ENCODE data around the gene VWC2.

The VWC2 gene

GRCh38 chr7:49773218-49773935 lies at the start of gene VWC2:
Gene VWC2, plus strand, starts transcription at chr7:49773638. Its CDS starts 1,798 bp downstream, at chr7:49775436.
- no peak for DNase-seq

- DNase-seq = no peak
Observed at GRCh38 chr7:49724071-49724470, 49.4 kb upstream of the VWC2 start.

- DNase-seq = no peak
Observed at GRCh38 chr7:49731836-49732235, 41.6 kb upstream of the VWC2 start.

GRCh38 chr7:49762666-49763065 lies 10.8 kb upstream of the VWC2 start:
- DNase-seq = no peak

- DNase-seq = no peak
Observed at GRCh38 chr7:49763791-49764190, 9.6 kb upstream of the VWC2 start.

DNA sequence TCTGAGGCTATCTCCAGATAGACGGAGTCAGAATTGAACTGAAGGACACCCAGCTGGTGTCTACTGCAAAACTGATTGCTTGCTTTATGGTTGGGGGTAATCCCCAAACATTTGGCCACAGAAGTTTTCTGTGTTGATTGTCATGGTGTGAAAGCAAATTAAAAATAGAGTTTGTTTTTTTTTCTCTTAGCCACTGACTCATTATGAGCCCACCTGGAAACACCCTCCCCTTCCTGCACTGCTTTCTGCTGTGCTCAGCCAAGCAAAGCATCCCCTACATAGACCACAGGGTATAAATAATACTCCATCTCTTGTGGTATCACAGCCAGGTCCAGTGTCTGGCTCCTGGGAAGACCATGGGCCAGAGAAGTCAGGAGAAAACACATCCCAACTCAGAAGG lies 6.5 kb upstream of the VWC2 start:
- DNase-seq = no peak

GRCh38 chr7:49767719-49768118 lies 5.7 kb upstream of the VWC2 start:
- DNase-seq = no peak

GRCh38 chr7:49768254-49768653 lies 5.2 kb upstream of the VWC2 start:
- no peak for DNase-seq

DNA sequence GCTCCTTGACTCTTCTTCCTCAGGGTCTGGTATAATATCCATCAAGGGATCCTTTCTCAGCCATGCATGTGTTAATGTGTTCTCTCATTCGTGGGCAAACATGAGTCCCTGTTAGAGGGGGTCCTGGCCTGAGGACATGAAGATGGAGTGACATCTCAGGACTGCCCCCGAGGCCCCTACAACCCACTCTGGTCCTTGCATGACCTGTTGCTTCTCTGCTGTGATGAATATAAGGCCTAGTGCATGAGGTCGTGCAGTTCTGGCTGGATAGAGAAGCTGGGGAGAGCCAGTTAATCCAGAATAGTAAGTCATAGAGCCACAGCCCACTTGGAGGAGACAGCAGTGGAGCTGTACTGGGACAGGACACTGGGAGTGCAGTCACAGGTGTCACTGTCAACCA lies 4.6 kb upstream of the VWC2 start:
- DNase-seq = no peak

DNA sequence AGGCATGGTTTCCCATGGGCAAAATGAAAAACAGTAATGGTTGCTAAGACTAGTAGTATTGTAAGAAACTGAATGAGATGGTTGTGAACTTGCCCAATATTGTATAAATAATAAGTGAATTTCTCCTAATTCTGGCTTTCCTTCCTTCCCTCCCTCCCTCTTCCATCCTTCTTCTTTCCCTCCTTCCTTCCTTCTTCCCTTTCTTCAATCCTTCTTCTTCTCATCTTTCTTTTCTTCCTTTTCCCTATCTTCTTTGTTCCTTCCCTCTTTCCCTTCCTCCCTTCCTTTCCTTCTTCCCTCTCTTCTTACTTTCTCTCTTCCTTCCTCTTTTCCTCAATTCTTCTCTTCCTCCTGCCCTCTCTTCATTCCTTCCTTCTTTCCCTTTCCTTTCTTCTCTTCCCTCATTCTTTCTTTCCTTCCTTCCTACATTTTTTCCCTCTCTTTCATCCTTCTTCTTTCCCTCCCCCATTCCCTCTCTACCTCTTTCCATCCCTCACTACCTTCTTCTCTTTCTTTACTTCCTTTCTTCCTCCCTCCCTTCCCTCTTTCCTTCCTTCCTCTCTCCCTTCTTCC lies 4.1 kb upstream of the VWC2 start:
- DNase-seq = no peak

GRCh38 chr7:49770838-49771237 lies 2.6 kb upstream of the VWC2 start:
- no peak for DNase-seq

DNA sequence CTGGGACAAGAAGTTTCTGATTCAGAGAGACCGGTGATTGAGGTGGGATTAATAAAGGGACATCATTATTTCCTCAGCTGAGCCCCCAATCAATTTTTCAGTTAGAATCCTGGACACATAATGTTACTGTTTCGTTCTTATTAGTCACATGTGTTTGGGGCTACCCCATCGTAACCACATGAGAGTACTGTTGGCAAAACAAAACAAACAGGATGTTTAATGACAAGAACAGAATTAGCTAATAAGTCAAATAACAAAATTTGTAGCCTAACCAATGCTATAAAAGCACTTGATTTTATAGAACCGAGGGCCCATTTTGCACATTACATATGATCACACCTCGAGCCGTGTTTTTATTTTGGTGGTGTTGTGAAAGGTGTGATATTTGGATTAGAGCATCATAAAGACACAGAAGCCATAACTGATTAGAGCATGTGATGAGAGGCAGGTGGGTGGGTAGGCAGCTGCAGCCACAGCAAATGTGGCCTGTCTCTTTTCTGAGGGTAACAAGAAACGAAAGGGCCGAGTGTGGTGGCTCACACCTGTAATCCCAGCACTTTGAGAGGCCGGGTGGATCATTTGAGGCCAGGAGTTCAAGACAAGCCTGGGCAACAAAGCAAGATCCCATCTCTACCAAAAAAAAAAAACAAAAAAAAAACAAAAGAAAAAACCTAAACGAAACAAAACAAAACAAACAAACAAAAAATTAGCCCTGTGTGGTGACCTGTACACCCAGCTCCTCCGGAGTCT lies 1.8 kb upstream of the VWC2 start:
- DNase-seq = no peak

- DNase-seq = no peak
Observed at GRCh38 chr7:49772916-49773217, 571 bp upstream of the VWC2 start.

GRCh38 chr7:49773936-49774458 lies 559 bp downstream of the VWC2 start:
- no peak for DNase-seq

GRCh38 chr7:49774459-49775064 lies 1.1 kb downstream of the VWC2 start:
- DNase-seq = no peak

DNA sequence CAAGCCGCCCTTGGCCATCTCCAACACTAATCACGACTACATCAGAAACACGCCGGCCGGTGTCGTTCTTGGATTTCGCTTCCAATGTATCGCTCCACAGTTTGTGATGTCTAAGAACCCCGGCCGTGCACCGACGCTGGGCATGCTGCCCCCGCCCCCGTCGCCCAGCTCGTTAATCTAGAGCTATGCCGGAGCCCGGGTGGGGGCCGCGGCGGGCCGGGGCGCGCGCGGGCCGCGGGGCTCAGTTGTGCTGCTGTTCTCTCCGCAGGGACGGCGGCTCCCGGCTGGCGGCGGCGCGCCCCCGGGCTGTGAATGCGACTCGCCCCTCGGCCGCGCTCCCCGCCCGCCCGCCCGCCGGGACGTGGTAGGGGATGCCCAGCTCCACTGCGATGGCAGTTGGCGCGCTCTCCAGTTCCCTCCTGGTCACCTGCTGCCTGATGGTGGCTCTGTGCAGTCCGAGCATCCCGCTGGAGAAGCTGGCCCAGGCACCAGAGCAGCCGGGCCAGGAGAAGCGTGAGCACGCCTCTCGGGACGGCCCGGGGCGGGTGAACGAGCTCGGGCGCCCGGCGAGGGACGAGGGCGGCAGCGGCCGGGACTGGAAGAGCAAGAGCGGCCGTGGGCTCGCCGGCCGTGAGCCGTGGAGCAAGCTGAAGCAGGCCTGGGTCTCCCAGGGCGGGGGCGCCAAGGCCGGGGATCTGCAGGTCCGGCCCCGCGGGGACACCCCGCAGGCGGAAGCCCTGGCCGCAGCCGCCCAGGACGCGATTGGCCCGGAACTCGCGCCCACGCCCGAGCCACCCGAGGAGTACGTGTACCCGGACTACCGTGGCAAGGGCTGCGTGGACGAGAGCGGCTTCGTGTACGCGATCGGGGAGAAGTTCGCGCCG lies 1.9 kb downstream of the VWC2 start:
- no peak for DNase-seq

- no peak for DNase-seq
Observed at GRCh38 chr7:49775949-49776443, 2.6 kb downstream of the VWC2 start.

DNA sequence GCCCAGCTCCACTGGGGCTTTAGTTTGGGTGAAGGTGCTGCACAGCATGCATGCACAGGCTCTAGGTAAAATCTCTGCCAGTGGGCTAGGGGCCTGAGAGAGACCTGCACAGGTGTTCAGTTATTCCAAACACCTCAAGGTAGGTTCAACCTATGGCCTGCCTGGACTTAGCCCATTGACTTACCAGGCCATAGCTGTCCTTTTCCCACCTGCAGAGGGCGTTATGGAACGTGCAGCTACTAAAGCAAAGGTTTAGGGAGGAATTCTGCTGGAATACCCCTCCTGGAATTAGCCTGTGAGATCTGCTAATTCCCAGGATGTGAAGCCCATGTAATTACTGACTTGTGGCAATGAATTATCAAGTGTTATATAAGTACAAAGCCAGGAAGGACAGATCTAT lies 3.6 kb downstream of the VWC2 start:
- no peak for DNase-seq

DNA sequence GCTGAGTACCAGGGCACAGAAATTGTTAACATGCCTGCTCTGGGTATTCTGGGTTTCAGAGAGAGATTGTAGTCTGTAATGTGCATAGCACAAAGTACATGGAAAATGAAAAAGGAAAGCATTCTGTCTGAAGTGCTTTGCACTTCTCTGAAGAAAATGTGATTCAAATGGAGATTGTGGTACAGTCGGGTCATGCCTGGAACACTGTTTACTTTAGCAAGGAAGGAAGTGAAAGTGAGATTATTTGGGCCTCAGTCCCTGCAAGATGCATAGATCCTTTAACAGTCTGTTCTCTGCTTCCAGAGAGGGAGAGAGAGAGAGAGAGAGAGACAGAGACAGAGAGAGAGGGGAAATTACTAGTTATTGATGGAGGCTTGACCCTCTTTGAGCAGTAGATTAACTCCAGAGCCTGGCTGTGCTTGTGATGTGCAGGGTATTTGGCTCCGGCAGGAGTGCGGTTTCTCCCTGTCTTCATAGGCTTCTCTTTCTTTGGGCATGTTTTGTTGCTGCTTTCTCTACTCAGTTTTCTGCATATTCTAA lies 5.4 kb downstream of the VWC2 start:
- DNase-seq = no peak

DNA sequence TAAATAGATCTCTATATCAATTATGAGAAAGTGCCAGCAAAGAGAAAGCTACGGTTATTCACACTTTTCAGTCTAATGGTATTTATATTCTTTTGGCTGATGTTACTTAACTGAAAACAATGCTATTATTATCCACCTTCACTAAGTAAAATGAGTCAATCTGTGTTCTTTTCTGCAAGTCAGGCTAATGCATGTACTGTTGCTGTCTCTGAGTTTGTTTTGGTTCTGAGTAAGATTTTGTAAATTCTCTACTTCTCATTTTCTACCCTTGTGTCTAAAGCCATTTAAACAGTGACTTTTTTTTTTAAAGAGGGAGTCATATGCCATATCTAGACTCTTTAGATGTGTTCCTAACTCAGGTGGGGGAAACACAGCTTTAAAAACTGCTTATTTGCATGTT lies 7.5 kb downstream of the VWC2 start:
- DNase-seq = no peak

DNA sequence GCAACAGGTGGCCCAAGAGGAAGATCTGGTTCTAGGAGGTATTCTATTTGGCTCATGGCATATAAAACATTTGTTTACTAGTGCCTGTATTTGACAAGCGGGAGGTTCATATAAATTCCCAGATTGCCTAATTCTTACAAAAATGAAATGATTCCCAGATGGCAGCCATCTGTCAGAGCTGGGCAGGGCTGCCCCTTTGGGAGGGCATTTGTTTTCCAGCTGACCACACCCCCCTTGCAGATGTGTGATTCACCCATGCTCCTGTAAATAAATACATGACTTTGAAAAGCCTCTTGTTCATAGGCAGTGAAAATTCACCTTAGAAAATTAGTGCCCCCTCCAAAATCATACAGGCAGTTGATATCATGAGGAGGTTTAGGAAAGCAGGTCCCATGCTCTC lies 8.6 kb downstream of the VWC2 start:
- no peak for DNase-seq

- DNase-seq = no peak
Observed at GRCh38 chr7:49783446-49783845, 10.0 kb downstream of the VWC2 start.

Data from SHP77 treated with DMSO at 0.1 percent for 48 hours (cell line).